Measurements from ENCODE around the gene NUDC. TPM values are rescaled to one million over a fixed set of nuclear protein-coding genes. Genes with fewer than 3 reads are reported as not detected.
"Not testable (repeated sequence)": the region's sequence is repeated elsewhere in the genome, so short reads cannot be mapped to it uniquely, and the experiment has no call there.

The NUDC gene
- total RNA-seq, 2 donors from 2014 or later = 31.3 to 33.2 TPM

- no peak for ATAC-seq
- intact Hi-C loops (cut with DNase I) = no loop called here
Observed at GRCh38 chr1:26984291-26984690, 62.7 kb downstream of the NUDC start.

DNA sequence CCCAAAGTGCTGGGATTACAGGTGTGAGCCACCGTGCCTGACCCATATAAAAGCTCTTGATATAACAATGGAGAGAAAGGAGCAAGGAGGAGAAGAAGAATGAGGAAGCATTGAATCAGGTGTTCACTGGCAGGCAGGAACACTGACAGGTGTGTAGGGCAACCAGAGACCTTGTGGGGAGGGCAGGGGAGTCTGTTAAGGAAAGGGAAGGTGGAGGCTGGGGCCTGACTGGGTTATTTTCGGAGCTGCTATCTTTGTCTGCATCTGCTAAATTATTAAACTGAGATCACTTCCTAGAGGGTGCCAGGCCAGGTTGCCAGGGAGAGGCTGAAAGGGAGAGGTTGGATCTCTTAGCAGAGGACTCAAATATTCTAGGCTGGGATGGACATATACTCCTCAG is 65.1 kb downstream of the NUDC start:
- Histone ChIP-seq H3K4me3 (no peak overlapping the region), H3K4me1 (peaks cover 33% of the 10 kb centered on the region), H3K27me3 (no peaks in the 10 kb centered on the region), H3K36me3 (replicated peaks in 1 of 2; ENCODE audit: insufficient read depth in 1 of 2, low read depth in 2 of 2) (no peaks in the 10 kb centered on the region), H3K9me3 (no peaks in the 10 kb centered on the region), H3K27ac (peak overlapping the region; percentile 11 to 69 (median 50))
- ATAC-seq (peak; percentile 54), DNase-seq (peak in 3 of 4 donors; percentile 54 to 64 (median 60))
- 35 to 36% methylated on average over 2 of the region's 2 CpGs for WGBS, 2 donors
- TF ChIP-seq POLR2A (IDR thresholded peaks at IDR 0.05) = no peak
- TF ChIP-seq, protein P1, sequence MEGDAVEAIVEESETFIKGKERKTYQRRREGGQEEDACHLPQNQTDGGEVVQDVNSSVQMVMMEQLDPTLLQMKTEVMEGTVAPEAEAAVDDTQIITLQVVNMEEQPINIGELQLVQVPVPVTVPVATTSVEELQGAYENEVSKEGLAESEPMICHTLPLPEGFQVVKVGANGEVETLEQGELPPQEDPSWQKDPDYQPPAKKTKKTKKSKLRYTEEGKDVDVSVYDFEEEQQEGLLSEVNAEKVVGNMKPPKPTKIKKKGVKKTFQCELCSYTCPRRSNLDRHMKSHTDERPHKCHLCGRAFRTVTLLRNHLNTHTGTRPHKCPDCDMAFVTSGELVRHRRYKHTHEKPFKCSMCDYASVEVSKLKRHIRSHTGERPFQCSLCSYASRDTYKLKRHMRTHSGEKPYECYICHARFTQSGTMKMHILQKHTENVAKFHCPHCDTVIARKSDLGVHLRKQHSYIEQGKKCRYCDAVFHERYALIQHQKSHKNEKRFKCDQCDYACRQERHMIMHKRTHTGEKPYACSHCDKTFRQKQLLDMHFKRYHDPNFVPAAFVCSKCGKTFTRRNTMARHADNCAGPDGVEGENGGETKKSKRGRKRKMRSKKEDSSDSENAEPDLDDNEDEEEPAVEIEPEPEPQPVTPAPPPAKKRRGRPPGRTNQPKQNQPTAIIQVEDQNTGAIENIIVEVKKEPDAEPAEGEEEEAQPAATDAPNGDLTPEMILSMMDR (IDR thresholded peaks at IDR 0.05) = no peak
- intact Hi-C loops (cut with DNase I) = no loop called here

More at GRCh38 chr1:26984291-26984690, 62.7 kb downstream of the NUDC start:
- Histone ChIP-seq H3K27me3 (no peaks in the 10 kb centered on the region), H3K36me3 (replicated peaks in 1 of 2; ENCODE audit: insufficient read depth in 1 of 2, low read depth in 2 of 2) (no peaks in the 10 kb centered on the region), H3K4me3 (no peak overlapping the region), H3K27ac (no peak overlapping the region), H3K4me1 (peaks cover 13% of the 10 kb centered on the region), H3K9me3 (no peaks in the 10 kb centered on the region)
- TF ChIP-seq POLR2A (IDR thresholded peaks at IDR 0.05) = no peak
- TF ChIP-seq, protein P1 (IDR thresholded peaks at IDR 0.05) = no peak
- no peak for DNase-seq
- WGBS, 2 donors = 87 to 89% methylated on average over 8 of the region's 8 CpGs

DNA sequence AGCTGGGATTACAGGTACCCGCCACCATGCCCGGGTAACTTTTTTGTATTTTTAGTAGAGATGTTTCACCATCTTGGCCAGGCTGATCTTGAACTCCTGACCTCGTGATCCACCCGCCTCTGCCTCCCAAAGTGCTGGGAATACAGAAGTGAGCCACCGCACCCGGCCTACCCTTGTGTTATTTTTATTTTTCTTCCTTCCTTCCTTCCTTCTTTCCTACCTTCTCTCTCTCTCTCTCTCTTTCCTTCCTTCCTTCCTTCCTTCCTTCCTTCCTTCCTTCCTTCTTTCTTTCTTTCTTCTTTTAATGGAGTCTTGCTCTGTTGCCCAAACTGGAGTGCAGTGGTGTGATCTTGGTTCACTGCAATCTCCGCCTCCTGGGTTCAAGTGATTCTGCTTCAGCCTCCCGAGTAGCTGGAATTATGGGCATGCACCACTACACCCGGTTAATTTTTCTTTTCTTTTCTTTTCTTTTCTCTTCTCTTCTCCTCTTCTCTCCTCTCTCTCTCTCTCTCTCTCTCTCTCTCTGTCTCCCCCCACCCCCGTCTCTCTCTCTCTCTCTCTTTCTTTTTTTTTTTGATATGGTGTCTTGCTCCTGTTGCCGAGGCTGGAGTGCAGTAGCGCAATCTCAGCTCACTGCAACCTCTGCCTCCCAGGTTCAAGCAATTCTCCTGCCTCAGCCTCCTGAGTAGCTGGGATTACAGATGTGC is 68.0 kb downstream of the NUDC start:
- H3K27ac ChIP-seq = peak overlapping the region in 2 of 4 donors; percentile 89
- peaks cover 48% of the 10 kb centered on the region for H3K4me1 ChIP-seq
- intact Hi-C loops (cut with DNase I); DNase-seq; H3K27me3 ChIP-seq; ATAC-seq; H3K4me3 ChIP-seq; H3K9me3 ChIP-seq; H3K36me3 ChIP-seq (replicated peaks in 1 of 2; ENCODE audit: insufficient read depth in 1 of 2, low read depth in 2 of 2): not testable (repeated sequence)
- 78 to 92% methylated on average over 10 to 11 of the region's 12 CpGs for WGBS, 2 donors

GRCh38 chr1:26991310-26992116 is 70.0 kb downstream of the NUDC start:
- intact Hi-C loops (cut with DNase I) = no loop called here
- peak overlapping the region; percentile 83 to 89 (median 86) for H3K27ac ChIP-seq

More at GRCh38 chr1:26991310-26992116, 70.0 kb downstream of the NUDC start:
- TF ChIP-seq, protein P1 (IDR thresholded peaks at IDR 0.05) = no peak
- TF ChIP-seq POLR2A (IDR thresholded peaks at IDR 0.05) = no peak
- WGBS, 2 donors = 49 to 65% methylated on average over 10 of the region's 10 CpGs
- DNase-seq = peak in 3 of 4 donors; percentile 30 to 46 (median 35)
- H3K4me1 ChIP-seq = peaks cover 65% of the 10 kb centered on the region
- no peaks in the 10 kb centered on the region for H3K27me3 ChIP-seq
- ATAC-seq = no peak
- H3K36me3 ChIP-seq (replicated peaks in 1 of 2; ENCODE audit: insufficient read depth in 1 of 2, low read depth in 2 of 2) = no peaks in the 10 kb centered on the region
- H3K4me3 ChIP-seq = no peak overlapping the region
- H3K9me3 ChIP-seq = no peaks in the 10 kb centered on the region

Data from body of pancreas (tissue), 4 donors.